ENCODE results near the gene DHRS7B.
"Not testable (repeated sequence)": the region's sequence is repeated elsewhere in the genome, so short reads cannot be mapped to it uniquely, and the experiment has no call there.

The DHRS7B gene

GRCh38 chr17:21212826-21213637 is 86.3 kb downstream of the DHRS7B start:
- DNase-seq: peak; percentile 5

- peak; percentile 19 for DNase-seq
Observed at GRCh38 chr17:21213638-21214014, 86.9 kb downstream of the DHRS7B start.

GRCh38 chr17:21214015-21214776 is 87.4 kb downstream of the DHRS7B start, which contains the start of gene TMEM11:
TSS of gene TMEM11 (minus strand) at chr17:21214161. CDS start at chr17:21214152, 9 bp downstream.
- DNase-seq: peak; percentile 93

GRCh38 chr17:21214777-21215541 is 88.2 kb downstream of the DHRS7B start:
- DNase-seq: no peak

GRCh38 chr17:21215935-21216334 is 89.2 kb downstream of the DHRS7B start:
- no peak for DNase-seq

- DNase-seq: no peak
Observed at GRCh38 chr17:21217346-21217745, 90.6 kb downstream of the DHRS7B start.

GRCh38 chr17:21218101-21218500 is 91.3 kb downstream of the DHRS7B start:
- no peak for DNase-seq

GRCh38 chr17:21218831-21219380 is 92.1 kb downstream of the DHRS7B start:
- no peak for DNase-seq

- DNase-seq: no peak
Observed at GRCh38 chr17:21223086-21223485, 96.3 kb downstream of the DHRS7B start.

- DNase-seq: not testable (repeated sequence)
Observed at GRCh38 chr17:21227277-21227676, 100.5 kb downstream of the DHRS7B start.

GRCh38 chr17:21228111-21228510 is 101.3 kb downstream of the DHRS7B start:
- no peak for DNase-seq

- DNase-seq: no peak
Observed at GRCh38 chr17:21228845-21229244, 102.1 kb downstream of the DHRS7B start.

GRCh38 chr17:21231533-21231932 is 104.8 kb downstream of the DHRS7B start:
- DNase-seq: no peak

GRCh38 chr17:21232033-21232749 is 105.4 kb downstream of the DHRS7B start:
- DNase-seq: no peak

GRCh38 chr17:21233581-21234347 is 107.0 kb downstream of the DHRS7B start:
- DNase-seq: no peak

GRCh38 chr17:21235921-21236320 is 109.2 kb downstream of the DHRS7B start:
- DNase-seq: no peak

GRCh38 chr17:21239680-21240368 is 113.1 kb downstream of the DHRS7B start:
- peak; percentile 34 for DNase-seq

GRCh38 chr17:21240369-21241055 is 113.7 kb downstream of the DHRS7B start:
- DNase-seq: no peak
